GM23338 (cell line): ENCODE data around the gene TANGO2. TPM values are rescaled to one million over a fixed set of nuclear protein-coding genes. Genes with fewer than 3 reads are reported as not detected.

Source experiments
- ATAC-seq: fragments of 200-7000 bp; cut with Tn5 transposase; 3 replicates; pipeline ENCODE4 v1.9.1; 2020
- DNase-seq: peaks from one replicate; pipeline ENCODE4 v3.0.0-alpha.2; 2015; ENCODE audit warnings: low spot score
- H2AFZ ChIP-seq: fragments of 200-600 bp; sonication (generic); 2 replicates; pipeline ENCODE4 v1.8.0; 2016; ENCODE audit warnings: antibody characterized with exemption, mild to moderate bottlenecking, moderate library complexity
- H3F3A ChIP-seq: fragments of 200-600 bp; sonication (generic); replicated peaks from 2 replicates; pipeline ENCODE4 v1.8.0; 2017; ENCODE audit warnings: antibody characterized with exemption, mixed run types, low read depth
- H3K27ac ChIP-seq: fragments of 200-600 bp; sonication (generic); 2 replicates; pipeline ENCODE4 v1.6.1; 2016; ENCODE audit warnings: low read depth
- H3K27me3 ChIP-seq: fragments of 200-600 bp; sonication (generic); 2 replicates; pipeline ENCODE4 v1.8.0; 2016; ENCODE audit warnings: mild to moderate bottlenecking, mixed run types, moderate library complexity; ENCODE audit not compliant: insufficient read depth
- H3K36me3 ChIP-seq: fragments of 200-600 bp; sonication (generic); 2 replicates; pipeline ENCODE4 v1.8.0; 2016; ENCODE audit warnings: mild to moderate bottlenecking; ENCODE audit not compliant: insufficient read depth
- H3K4me1 ChIP-seq: fragments of 200-600 bp; sonication (generic); 2 replicates; pipeline ENCODE4 v1.8.0; 2016; ENCODE audit warnings: mild to moderate bottlenecking, moderate library complexity; ENCODE audit not compliant: insufficient read depth
- H3K4me2 ChIP-seq: fragments of 200-600 bp; sonication (generic); 2 replicates; pipeline ENCODE4 v1.7.1; 2017; ENCODE audit warnings: mixed run types
- H3K4me3 ChIP-seq: fragments of 200-600 bp; sonication (generic); 2 replicates; pipeline ENCODE4 v1.6.1; 2016; ENCODE audit warnings: mixed run types
- H3K79me2 ChIP-seq: fragments of 200-600 bp; sonication (generic); replicated peaks from 2 replicates; pipeline ENCODE4 v1.8.0; 2017; ENCODE audit warnings: mild to moderate bottlenecking; ENCODE audit not compliant: insufficient read depth
- H3K9me2 ChIP-seq: fragments of 200-600 bp; sonication (generic); 2 replicates; pipeline ENCODE4 v1.8.0; 2017; ENCODE audit not compliant: insufficient read depth
- H4K20me1 ChIP-seq: fragments of 200-600 bp; sonication (generic); replicated peaks from 2 replicates; pipeline ENCODE4 v1.8.0; 2017; ENCODE audit warnings: mild to moderate bottlenecking; ENCODE audit not compliant: insufficient read depth
- H3K27ac Mint-ChIP-seq: 2 replicates; pipeline ENCODE4 v1.8.0; 2020; ENCODE audit warnings: inconsistent platforms, mild to moderate bottlenecking, moderate library complexity, mixed read lengths
- H3K27me3 Mint-ChIP-seq: 3 replicates; pipeline ENCODE4 v1.8.0; 2022; ENCODE audit warnings: low read depth, mild to moderate bottlenecking, moderate library complexity, mixed read lengths, inconsistent platforms; ENCODE audit not compliant: insufficient read depth, poor library complexity
- H3K36me3 Mint-ChIP-seq: 3 replicates; pipeline ENCODE4 v1.8.0; 2021; ENCODE audit warnings: low read depth, mild to moderate bottlenecking, inconsistent platforms, moderate library complexity, mixed read lengths
- H3K4me1 Mint-ChIP-seq: 3 replicates; pipeline ENCODE4 v1.8.0; 2020; ENCODE audit warnings: mild to moderate bottlenecking, inconsistent platforms, mixed read lengths
- H3K4me3 Mint-ChIP-seq: 3 replicates; pipeline ENCODE4 v1.8.0; 2021; ENCODE audit warnings: moderate library complexity, mild to moderate bottlenecking, inconsistent platforms, mixed read lengths
- H3K9me3 Mint-ChIP-seq: 3 replicates; pipeline ENCODE4 v1.8.0; 2020; ENCODE audit warnings: moderate library complexity, mild to moderate bottlenecking, inconsistent platforms, mixed read lengths
- CREB1 ChIP-seq: fragments of 250-450 bp; sonication (Bioruptor Pico); IDR thresholded peaks from 2 replicates; pipeline ENCODE4 v1.5.0; 2020; ENCODE audit warnings: low read depth, mild to moderate bottlenecking, moderate library complexity
- EZH2 ChIP-seq: fragments of 200-600 bp; sonication (generic); IDR thresholded peaks from one replicate; pipeline ENCODE4 v1.8.0; 2017; ENCODE audit warnings: antibody characterized with exemption, mild to moderate bottlenecking, low read depth; ENCODE audit not compliant: unreplicated experiment
- EZH2phosphoT487 ChIP-seq: fragments of 200-600 bp; sonication (generic); IDR thresholded peaks from one replicate; pipeline ENCODE4 v1.8.1; 2018; ENCODE audit warnings: antibody characterized with exemption; ENCODE audit not compliant: unreplicated experiment
- NANOG ChIP-seq: IDR thresholded peaks from 2 replicates; pipeline ENCODE4 v1.6.1; 2016; ENCODE audit warnings: antibody characterized with exemption, borderline replicate concordance
- POLR2AphosphoS5 ChIP-seq: IDR thresholded peaks from 2 replicates; pipeline ENCODE4 v1.6.1; 2016; ENCODE audit warnings: antibody characterized with exemption, low read depth
- ZNF114 ChIP-seq: fragments of 250-450 bp; sonication (Bioruptor Pico); IDR thresholded peaks from 2 replicates; pipeline ENCODE4 v1.5.0; 2020; ENCODE audit warnings: mild to moderate bottlenecking, moderate library complexity
- ZNF331 ChIP-seq: fragments of 250-450 bp; sonication (Bioruptor Pico); IDR thresholded peaks from 2 replicates; pipeline ENCODE4 v1.5.0; 2020; ENCODE audit warnings: low read depth, mild to moderate bottlenecking, moderate library complexity
- polyA plus RNA-seq: library from polyadenylated mRNA; unstranded; fragments of >200 nt; fragmentation: Nextera tagmentation; extraction: Ambion mirVana; gene quantifications from 2 replicates; pipeline ENCODE4 v1.2.1, GENCODE V29; 2016
- total RNA-seq: library from RNA; depleted of rRNA; stranded (reverse); fragments of >200 nt; shearing (Covaris generic); gene quantifications from 2 replicates; pipeline ENCODE4 v1.2.3, GENCODE V29; 2014
- TF ChIP-seq, protein P1 (sequence below): fragments of 250-450 bp; sonication (Bioruptor Pico); IDR thresholded peaks from 2 replicates; pipeline ENCODE4 v1.5.0; 2020; ENCODE audit warnings: mild to moderate bottlenecking, moderate library complexity
- TF ChIP-seq, protein P2 (sequence below), 2 experiments: fragments of 200-600 bp in 1 of 2; sonication (generic) in 1 of 2; conservative IDR thresholded peaks; 2 replicates each; pipeline versions ENCODE4 v1.5.1 to v1.6.1; 2016 to 2017; ENCODE audit warnings: antibody characterized with exemption in 2 of 2, low read depth in 2 of 2, mild to moderate bottlenecking in 2 of 2, moderate library complexity in 1 of 2

The TANGO2 gene
- total and polyA plus RNA-seq, 2 experiments from 2014 or later, result 6.9 to 15.0 TPM

DNA sequence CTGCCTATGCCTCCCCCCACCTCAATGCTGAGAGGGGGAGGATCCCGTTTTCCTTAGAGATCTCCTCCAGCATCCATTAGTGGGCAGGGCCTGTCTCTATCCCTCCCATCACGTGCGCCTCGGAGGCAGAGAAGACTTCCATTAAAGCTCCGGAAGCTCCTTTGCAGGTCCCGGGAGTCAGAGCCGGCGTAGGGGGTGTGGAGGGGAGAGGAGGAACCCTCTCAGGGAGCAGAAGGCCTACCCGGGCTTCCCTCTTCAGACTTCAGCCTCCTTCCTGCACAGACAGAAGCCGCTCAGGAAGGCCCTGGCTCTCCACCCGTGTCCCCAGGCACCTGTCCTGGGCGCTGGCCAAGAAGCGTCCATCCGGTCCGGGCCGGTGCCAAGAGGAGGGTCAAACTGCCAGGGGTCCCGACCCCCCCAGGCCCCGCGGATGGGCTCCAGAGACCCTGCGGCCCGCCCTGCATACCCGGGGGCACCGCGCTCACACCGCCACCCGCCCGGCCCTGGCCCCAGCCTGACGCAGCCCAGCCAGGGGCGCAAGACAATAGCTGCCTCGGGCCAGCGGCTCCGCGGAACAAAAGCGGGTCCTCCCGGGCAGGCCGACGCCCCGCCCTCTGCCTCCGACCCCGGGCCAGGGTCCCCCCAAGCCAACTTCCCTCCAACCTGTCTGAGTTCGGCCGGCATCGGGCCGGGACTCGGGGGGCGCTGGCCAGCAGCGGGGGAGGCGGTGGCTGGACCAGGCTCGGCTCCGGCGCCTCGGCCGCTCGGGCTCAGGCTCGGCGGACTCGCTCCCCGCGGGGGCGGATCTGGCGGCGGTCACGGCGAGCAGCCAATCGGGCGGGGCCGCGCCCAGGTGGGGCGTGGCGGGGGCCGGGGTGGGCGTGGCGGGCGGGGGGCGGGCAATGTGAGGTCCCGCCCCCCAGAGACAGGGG lies 34.2 kb upstream of the TANGO2 start:
- no peaks in the 10 kb centered on the region for H3K36me3 Mint-ChIP-seq
- no peaks in the 10 kb centered on the region for H3F3A ChIP-seq
- peaks cover 9% of the 10 kb centered on the region for H3K79me2 ChIP-seq
- 0 out of 2 replicates have a peak overlapping the region, but pooled peaks have one; percentile 52 for H3K27ac Mint-ChIP-seq
- TF ChIP-seq ZNF114 (CRISPR knock-in tag) (no peak), POLR2AphosphoS5 (peak; percentile 62)
- H3K4me2 ChIP-seq, result peak overlapping the region; percentile 92
- H3K27me3 Mint-ChIP-seq, result peaks cover 9% of the 10 kb centered on the region
- no peaks in the 10 kb centered on the region for H3K9me3 Mint-ChIP-seq
- 0 out of 2 replicates have a peak overlapping the region, but pooled peaks have one; percentile 18 for H2AFZ ChIP-seq
- H3K27me3 ChIP-seq, result no peaks in the 10 kb centered on the region
- peak; percentile 80 for ATAC-seq
- no peaks in the 10 kb centered on the region for H3K9me2 ChIP-seq
- peak; percentile 86 for DNase-seq
- H3K4me1 Mint-ChIP-seq, result peaks cover 3% of the 10 kb centered on the region; the same call in 2 of the 3 replicates
- H3K36me3 ChIP-seq, result no peaks in the 10 kb centered on the region
- no peak overlapping the region for H3K27ac ChIP-seq
- H3K4me3 ChIP-seq, result peak overlapping the region; percentile 92
- no peaks in the 10 kb centered on the region; the same call in 1 of the 2 replicates for H4K20me1 ChIP-seq
- H3K4me3 Mint-ChIP-seq, result peak overlapping the region; percentile 78
- H3K4me1 ChIP-seq, result peaks cover 8% of the 10 kb centered on the region; the same call in 1 of the 2 replicates

DNA sequence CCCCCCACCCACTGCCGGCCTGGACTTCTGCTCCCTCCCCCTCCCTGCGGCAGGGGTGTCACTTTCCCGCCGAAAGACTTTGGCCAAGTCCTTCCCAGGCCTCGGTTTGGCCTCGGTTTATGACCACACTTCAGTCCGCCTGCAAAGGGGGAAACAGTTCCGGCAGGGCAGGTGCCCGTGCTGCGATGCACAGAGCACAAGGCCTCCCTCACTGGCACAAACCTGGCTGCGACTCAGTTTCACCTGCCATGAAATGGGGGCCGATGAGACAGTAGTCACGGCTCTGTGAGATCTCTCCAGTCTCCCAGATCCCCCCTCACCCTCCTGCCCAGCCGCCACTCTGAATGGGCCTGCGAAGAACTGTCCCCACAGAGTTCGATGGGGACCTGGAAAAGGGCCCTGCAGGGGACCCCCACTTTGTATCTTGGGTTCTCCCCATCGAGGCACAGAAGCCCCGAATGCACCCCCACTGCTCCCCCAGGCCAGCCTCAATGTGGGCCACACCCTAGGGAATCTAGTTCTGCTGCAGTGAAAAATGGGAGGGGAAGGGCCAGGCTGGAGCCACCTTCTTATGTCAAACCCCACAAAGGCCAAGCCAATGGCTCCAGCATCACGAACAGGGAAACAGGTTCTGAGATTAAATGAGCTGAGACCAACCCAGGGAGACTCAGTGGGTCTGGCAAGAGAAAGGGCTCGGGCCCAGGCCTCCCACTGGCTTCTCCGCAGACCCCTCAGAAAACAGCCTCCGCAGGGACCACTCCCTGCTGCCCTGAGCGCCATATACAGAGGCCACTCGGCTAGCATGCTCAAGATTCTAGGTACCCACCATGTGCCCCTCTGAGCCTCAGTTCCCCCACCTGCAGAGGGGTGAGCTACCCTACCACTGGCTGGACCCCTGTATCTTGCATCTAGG lies 33.3 kb upstream of the TANGO2 start:
- peaks cover 7% of the 10 kb centered on the region for H3K27me3 Mint-ChIP-seq
- peaks cover 9% of the 10 kb centered on the region for H3K79me2 ChIP-seq
- ATAC-seq (no peak), DNase-seq (no peak)
- peak overlapping the region; percentile 57 for H3K4me3 Mint-ChIP-seq
- peak overlapping the region; percentile 37; the same call in 1 of the 2 replicates for H3K4me3 ChIP-seq
- no peaks in the 10 kb centered on the region for H3K36me3 ChIP-seq
- no peak overlapping the region for H3K27ac ChIP-seq
- H3F3A ChIP-seq, result no peaks in the 10 kb centered on the region
- peaks cover 3% of the 10 kb centered on the region; the same call in 2 of the 3 replicates for H3K4me1 Mint-ChIP-seq
- H2AFZ ChIP-seq, result 0 out of 2 replicates have a peak overlapping the region, but pooled peaks have one; percentile 23
- no peak overlapping the region; the same call in 1 of the 2 replicates for H3K27ac Mint-ChIP-seq
- H3K9me2 ChIP-seq, result no peaks in the 10 kb centered on the region
- no peaks in the 10 kb centered on the region for H3K36me3 Mint-ChIP-seq
- no peaks in the 10 kb centered on the region for H3K9me3 Mint-ChIP-seq
- H3K4me1 ChIP-seq, result peaks cover 8% of the 10 kb centered on the region; the same call in 1 of the 2 replicates
- no peaks in the 10 kb centered on the region; the same call in 1 of the 2 replicates for H4K20me1 ChIP-seq
- peak overlapping the region; percentile 71; the same call in 1 of the 2 replicates for H3K4me2 ChIP-seq
- H3K27me3 ChIP-seq, result no peaks in the 10 kb centered on the region
- no peak for TF ChIP-seq EZH2
- TF ChIP-seq, protein P1, sequence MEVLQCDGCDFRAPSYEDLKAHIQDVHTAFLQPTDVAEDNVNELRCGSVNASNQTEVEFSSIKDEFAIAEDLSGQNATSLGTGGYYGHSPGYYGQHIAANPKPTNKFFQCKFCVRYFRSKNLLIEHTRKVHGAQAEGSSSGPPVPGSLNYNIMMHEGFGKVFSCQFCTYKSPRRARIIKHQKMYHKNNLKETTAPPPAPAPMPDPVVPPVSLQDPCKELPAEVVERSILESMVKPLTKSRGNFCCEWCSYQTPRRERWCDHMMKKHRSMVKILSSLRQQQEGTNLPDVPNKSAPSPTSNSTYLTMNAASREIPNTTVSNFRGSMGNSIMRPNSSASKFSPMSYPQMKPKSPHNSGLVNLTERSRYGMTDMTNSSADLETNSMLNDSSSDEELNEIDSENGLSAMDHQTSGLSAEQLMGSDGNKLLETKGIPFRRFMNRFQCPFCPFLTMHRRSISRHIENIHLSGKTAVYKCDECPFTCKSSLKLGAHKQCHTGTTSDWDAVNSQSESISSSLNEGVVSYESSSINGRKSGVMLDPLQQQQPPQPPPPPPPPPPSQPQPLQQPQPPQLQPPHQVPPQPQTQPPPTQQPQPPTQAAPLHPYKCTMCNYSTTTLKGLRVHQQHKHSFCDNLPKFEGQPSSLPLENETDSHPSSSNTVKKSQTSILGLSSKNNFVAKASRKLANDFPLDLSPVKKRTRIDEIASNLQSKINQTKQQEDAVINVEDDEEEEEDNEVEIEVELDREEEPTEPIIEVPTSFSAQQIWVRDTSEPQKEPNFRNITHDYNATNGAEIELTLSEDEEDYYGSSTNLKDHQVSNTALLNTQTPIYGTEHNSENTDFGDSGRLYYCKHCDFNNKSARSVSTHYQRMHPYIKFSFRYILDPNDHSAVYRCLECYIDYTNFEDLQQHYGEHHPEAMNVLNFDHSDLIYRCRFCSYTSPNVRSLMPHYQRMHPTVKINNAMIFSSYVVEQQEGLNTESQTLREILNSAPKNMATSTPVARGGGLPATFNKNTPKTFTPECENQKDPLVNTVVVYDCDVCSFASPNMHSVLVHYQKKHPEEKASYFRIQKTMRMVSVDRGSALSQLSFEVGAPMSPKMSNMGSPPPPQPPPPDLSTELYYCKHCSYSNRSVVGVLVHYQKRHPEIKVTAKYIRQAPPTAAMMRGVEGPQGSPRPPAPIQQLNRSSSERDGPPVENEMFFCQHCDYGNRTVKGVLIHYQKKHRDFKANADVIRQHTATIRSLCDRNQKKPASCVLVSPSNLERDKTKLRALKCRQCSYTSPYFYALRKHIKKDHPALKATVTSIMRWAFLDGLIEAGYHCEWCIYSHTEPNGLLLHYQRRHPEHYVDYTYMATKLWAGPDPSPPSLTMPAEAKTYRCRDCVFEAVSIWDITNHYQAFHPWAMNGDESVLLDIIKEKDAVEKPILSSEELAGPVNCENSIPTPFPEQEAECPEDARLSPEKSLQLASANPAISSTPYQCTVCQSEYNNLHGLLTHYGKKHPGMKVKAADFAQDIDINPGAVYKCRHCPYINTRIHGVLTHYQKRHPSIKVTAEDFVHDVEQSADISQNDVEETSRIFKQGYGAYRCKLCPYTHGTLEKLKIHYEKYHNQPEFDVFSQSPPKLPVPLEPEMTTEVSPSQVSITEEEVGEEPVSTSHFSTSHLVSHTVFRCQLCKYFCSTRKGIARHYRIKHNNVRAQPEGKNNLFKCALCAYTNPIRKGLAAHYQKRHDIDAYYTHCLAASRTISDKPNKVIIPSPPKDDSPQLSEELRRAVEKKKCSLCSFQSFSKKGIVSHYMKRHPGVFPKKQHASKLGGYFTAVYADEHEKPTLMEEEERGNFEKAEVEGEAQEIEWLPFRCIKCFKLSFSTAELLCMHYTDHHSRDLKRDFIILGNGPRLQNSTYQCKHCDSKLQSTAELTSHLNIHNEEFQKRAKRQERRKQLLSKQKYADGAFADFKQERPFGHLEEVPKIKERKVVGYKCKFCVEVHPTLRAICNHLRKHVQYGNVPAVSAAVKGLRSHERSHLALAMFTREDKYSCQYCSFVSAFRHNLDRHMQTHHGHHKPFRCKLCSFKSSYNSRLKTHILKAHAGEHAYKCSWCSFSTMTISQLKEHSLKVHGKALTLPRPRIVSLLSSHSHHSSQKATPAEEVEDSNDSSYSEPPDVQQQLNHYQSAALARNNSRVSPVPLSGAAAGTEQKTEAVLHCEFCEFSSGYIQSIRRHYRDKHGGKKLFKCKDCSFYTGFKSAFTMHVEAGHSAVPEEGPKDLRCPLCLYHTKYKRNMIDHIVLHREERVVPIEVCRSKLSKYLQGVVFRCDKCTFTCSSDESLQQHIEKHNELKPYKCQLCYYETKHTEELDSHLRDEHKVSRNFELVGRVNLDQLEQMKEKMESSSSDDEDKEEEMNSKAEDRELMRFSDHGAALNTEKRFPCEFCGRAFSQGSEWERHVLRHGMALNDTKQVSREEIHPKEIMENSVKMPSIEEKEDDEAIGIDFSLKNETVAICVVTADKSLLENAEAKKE (CRISPR knock-in tag), result no peak
- TF ChIP-seq ZNF331, result no peak
- no peak for TF ChIP-seq EZH2phosphoT487
- TF ChIP-seq CREB1 (CRISPR knock-in tag), result no peak
- no peak for TF ChIP-seq POLR2AphosphoS5
- TF ChIP-seq, protein P2, sequence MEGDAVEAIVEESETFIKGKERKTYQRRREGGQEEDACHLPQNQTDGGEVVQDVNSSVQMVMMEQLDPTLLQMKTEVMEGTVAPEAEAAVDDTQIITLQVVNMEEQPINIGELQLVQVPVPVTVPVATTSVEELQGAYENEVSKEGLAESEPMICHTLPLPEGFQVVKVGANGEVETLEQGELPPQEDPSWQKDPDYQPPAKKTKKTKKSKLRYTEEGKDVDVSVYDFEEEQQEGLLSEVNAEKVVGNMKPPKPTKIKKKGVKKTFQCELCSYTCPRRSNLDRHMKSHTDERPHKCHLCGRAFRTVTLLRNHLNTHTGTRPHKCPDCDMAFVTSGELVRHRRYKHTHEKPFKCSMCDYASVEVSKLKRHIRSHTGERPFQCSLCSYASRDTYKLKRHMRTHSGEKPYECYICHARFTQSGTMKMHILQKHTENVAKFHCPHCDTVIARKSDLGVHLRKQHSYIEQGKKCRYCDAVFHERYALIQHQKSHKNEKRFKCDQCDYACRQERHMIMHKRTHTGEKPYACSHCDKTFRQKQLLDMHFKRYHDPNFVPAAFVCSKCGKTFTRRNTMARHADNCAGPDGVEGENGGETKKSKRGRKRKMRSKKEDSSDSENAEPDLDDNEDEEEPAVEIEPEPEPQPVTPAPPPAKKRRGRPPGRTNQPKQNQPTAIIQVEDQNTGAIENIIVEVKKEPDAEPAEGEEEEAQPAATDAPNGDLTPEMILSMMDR (conservative IDR thresholded peaks at IDR 0.05; ENCODE audit: low read depth in 2 of 2), result no peak
- TF ChIP-seq ZNF114 (CRISPR knock-in tag), result no peak
- no peak for TF ChIP-seq NANOG
